K562 (cell line): ENCODE measurements around the gene CD69. TPM values are rescaled to one million over a fixed set of nuclear protein-coding genes. Genes with fewer than 3 reads are reported as not detected.

Experiments used
- ATAC-seq: fragments of 200-7000 bp; cut with Tn5 transposase; 3 replicates; pipeline ENCODE4 v1.9.1; 2020; ENCODE audit warnings: moderate library complexity
- BruUV-seq: library from RNA; stranded (reverse); fragments of 400-500 nt; replicated peaks from 2 replicates; lab custom pipeline; 2021; lab: Mats Ljungman, UMichigan
- CTCF ChIA-PET: fragments of 300-600 bp; formaldehyde crosslinking; extraction: SDS; loops from one replicate; lab custom pipeline; 2021; ENCODE audit warnings: low intra/inter-chr PET ratio; lab: Yijun Ruan, JAX
- POLR2A ChIA-PET: fragments of 300-600, 350-650 bp; sonication (Branson Sonifier 250); formaldehyde crosslinking; extraction: SDS; loops from one replicate; lab custom pipeline; 2021; ENCODE audit warnings: antibody characterized with exemption, inconsistent platforms; lab: Yijun Ruan, JAX
- DNase-seq, 4 experiments: peaks; one replicate each; pipeline versions ENCODE4 v3.0.0 to v3.0.0-alpha.2; 2011 to 2018; ENCODE audit warnings: low spot score in 3 of 4, mixed read lengths in 3 of 4; ENCODE audit errors: extremely low read depth in 1 of 4
- FAIRE-seq: peaks from 2 replicates; lab custom pipeline; 2011; peaks lifted over from hg19 to GRCh38; lab: Jason Lieb, UNC
- H2AFZ ChIP-seq: 2 replicates; pipeline ENCODE4 v1.6.0; 2011; ENCODE audit warnings: low read depth, low read length, control low read depth, inconsistent platforms
- H3K27ac ChIP-seq: fragments of 200-600 bp; 3 replicates; pipeline ENCODE4 v1.8.0; 2011; ENCODE audit warnings: low read depth, mild to moderate bottlenecking, control low read depth, inconsistent platforms, low read length, moderate library complexity, mixed read lengths; ENCODE audit errors: extremely low read depth
- H3K27me3 ChIP-seq, 2 experiments: fragments of 300-600 bp in 1 of 2; 2 replicates in 1 of 2; 3 replicates in 1 of 2; pipeline versions ENCODE4 v1.6.0 to v1.8.0; 2011; ENCODE audit warnings: inconsistent platforms in 2 of 2, low read length in 2 of 2, mild to moderate bottlenecking in 1 of 2, mixed read lengths in 1 of 2, moderate library complexity in 1 of 2; ENCODE audit not compliant: control insufficient read depth in 2 of 2, insufficient read depth in 2 of 2
- H3K36me3 ChIP-seq: fragments of 300-600 bp; 3 replicates; pipeline ENCODE4 v1.8.0; 2011; ENCODE audit warnings: mild to moderate bottlenecking, low read length, inconsistent platforms; ENCODE audit not compliant: control insufficient read depth, insufficient read depth
- H3K4me1 ChIP-seq, 2 experiments: fragments of 200-600 bp in 1 of 2; replicated peaks in 1 of 2; 2 replicates in 1 of 2; 3 replicates in 1 of 2; pipeline versions ENCODE4 v1.5.1 to v1.8.0; 2011; ENCODE audit warnings: inconsistent platforms in 2 of 2, low read length in 2 of 2, mild to moderate bottlenecking in 1 of 2, mixed read lengths in 1 of 2, moderate library complexity in 1 of 2; ENCODE audit not compliant: control insufficient read depth in 2 of 2, insufficient read depth in 2 of 2
- H3K4me2 ChIP-seq: 2 replicates; pipeline ENCODE4 v1.6.1; 2011; ENCODE audit warnings: low read length, control low read depth, inconsistent platforms, mixed read lengths; ENCODE audit not compliant: insufficient read depth
- H3K4me3 ChIP-seq: fragments of 200-600 bp; sonication (generic), shearing (Covaris generic); 2 replicates; pipeline ENCODE4 v1.5.1; 2016; ENCODE audit warnings: control low read depth, inconsistent platforms
- H3K79me2 ChIP-seq: fragments of 200-600 bp; 3 replicates; pipeline ENCODE4 v1.8.0; 2011; ENCODE audit warnings: low read length, inconsistent platforms; ENCODE audit not compliant: control insufficient read depth, insufficient read depth
- H3K9ac ChIP-seq, 2 experiments: 2 replicates each; pipeline versions ENCODE4 v1.6.0 to v1.6.1; 2011; ENCODE audit warnings: low read depth in 2 of 2, low read length in 2 of 2, control low read depth in 1 of 2, inconsistent platforms in 1 of 2, mild to moderate bottlenecking in 1 of 2, mixed read lengths in 1 of 2; ENCODE audit not compliant: insufficient read depth in 1 of 2
- H3K9me1 ChIP-seq: one replicate; pipeline ENCODE4 v1.6.0; 2011; ENCODE audit warnings: inconsistent platforms, mild to moderate bottlenecking, low read length, moderate library complexity; ENCODE audit not compliant: control insufficient read depth, insufficient read depth
- H3K9me3 ChIP-seq: replicated peaks from 2 replicates; pipeline ENCODE4 v1.5.1; 2011; ENCODE audit warnings: low read depth, low read length, inconsistent platforms; ENCODE audit not compliant: control insufficient read depth, insufficient read depth
- H4K20me1 ChIP-seq: replicated peaks from 2 replicates; pipeline ENCODE4 v1.6.1; 2011; ENCODE audit warnings: low read length, inconsistent platforms, mixed read lengths; ENCODE audit not compliant: control insufficient read depth, insufficient read depth
- CEBPZ ChIP-seq: fragments of 150-350 bp; IDR thresholded peaks from 2 replicates; pipeline ENCODE4 v1.6.1; 2014; ENCODE audit warnings: low read depth, mild to moderate bottlenecking, low read length, borderline replicate concordance
- FOXM1 ChIP-seq, 2 experiments: fragments of 450-650 bp in 1 of 2; sonication (generic) in 1 of 2; formaldehyde crosslinking in 1 of 2; IDR thresholded peaks; 2 replicates each; pipeline versions ENCODE4 v1.6.1 to v1.9.0; 2017 to 2022; ENCODE audit warnings: low read depth in 2 of 2, mild to moderate bottlenecking in 2 of 2, missing genetic modification reagents in 1 of 2, moderate library complexity in 1 of 2
- GTF3C2 ChIP-seq: IDR thresholded peaks from 3 replicates; pipeline ENCODE4 v1.6.1; 2011; ENCODE audit warnings: borderline replicate concordance, mild to moderate bottlenecking, moderate library complexity; ENCODE audit not compliant: insufficient read length; ENCODE audit errors: extremely low read depth
- HDAC1 ChIP-seq, 2 experiments: fragments of 450-650 bp; IDR thresholded peaks; 2 replicates each; pipeline ENCODE4 v1.6.1; 2016 to 2017; ENCODE audit warnings: inconsistent platforms in 1 of 2, mild to moderate bottlenecking in 1 of 2, moderate library complexity in 1 of 2
- HES1 ChIP-seq: fragments of 450-650 bp; IDR thresholded peaks from 2 replicates; pipeline ENCODE4 v1.6.1; 2016; ENCODE audit warnings: low read depth, mild to moderate bottlenecking, moderate library complexity
- PRMT5 ChIP-seq: sonication (generic); formaldehyde crosslinking; IDR thresholded peaks from 2 replicates; pipeline ENCODE4 v1.5.0; 2020; ENCODE audit warnings: missing genetic modification reagents
- SFPQ ChIP-seq: fragments of 200-400 bp; formaldehyde crosslinking; IDR thresholded peaks from 2 replicates; pipeline ENCODE4 v1.6.1; 2017; ENCODE audit warnings: mild to moderate bottlenecking, low read depth, low read length, moderate library complexity
- SIRT6 ChIP-seq: IDR thresholded peaks from one replicate; pipeline ENCODE4 v1.6.1; 2012; ENCODE audit warnings: low read depth, mild to moderate bottlenecking, control low read depth, inconsistent platforms, low read length, moderate library complexity
- THRB ChIP-seq: fragments of 450-650 bp; formaldehyde crosslinking; conservative IDR thresholded peaks from 2 replicates; pipeline ENCODE4 v1.4.0; 2022; ENCODE audit warnings: mild to moderate bottlenecking, missing genetic modification characterization
- XRCC3 ChIP-seq: fragments of 450-650 bp; IDR thresholded peaks from 2 replicates; pipeline ENCODE4 v1.6.1; 2017; ENCODE audit warnings: mild to moderate bottlenecking, moderate library complexity
- ZSCAN29 ChIP-seq: fragments of 450-650 bp; IDR thresholded peaks from 2 replicates; pipeline ENCODE4 v1.6.1; 2017
- WGBS: fragments of 100-300 bp; shearing (Covaris generic); methylation state at CpG from one replicate; pipeline ENCODE4 v1.1.6; 2016; ENCODE audit warnings: low coverage, mixed read lengths; ENCODE audit not compliant: insufficient coverage; ENCODE audit errors: missing lambda C conversion rate; 5-methylcytosine and 5-hydroxymethylcytosine counted together
- in situ Hi-C: fragments of 300-500 bp; cut with MboI; formaldehyde crosslinking; loops from 4 replicates; pipeline ENCODE4 v1.15.0; 2018; ENCODE audit warnings: inconsistent platforms, mixed read lengths
- intact Hi-C: fragments of 100-400 bp; cut with micrococcal nuclease; formaldehyde crosslinking; loops from 2 replicates; pipeline ENCODE4 v1.14.2; 2022
- polyA plus RNA-seq, 8 experiments: library from polyadenylated mRNA; depleted of rRNA in 4 of 8; stranded (reverse) in 5 of 8; unstranded in 3 of 8; fragments of >200 nt; fragmentation: Nextera tagmentation in 2 of 8; fragmentation: Illumina TruSeq in 1 of 8; extraction: Ambion mirVana in 2 of 8; extraction: Trizol in 1 of 8; gene quantifications; 2 replicates each; pipeline versions ENCODE4 v1.2.1 to v1.2.3, GENCODE V29; 2011 to 2014; ENCODE audit warnings: inconsistent platforms in 1 of 8, missing spikeins in 1 of 8
- total RNA-seq, 7 experiments: library from RNA; depleted of rRNA in 6 of 7; stranded (reverse); fragments of >200 nt in 6 of 7; fragmentation: Illumina TruSeq in 2 of 7; extraction: Trizol in 2 of 7; gene quantifications; 2 replicates each; pipeline versions ENCODE4 v1.2.1 to v1.2.3, GENCODE V29; 2011 to 2021; ENCODE audit warnings: low replicate concordance in 1 of 7

The CD69 gene
- total and polyA plus RNA-seq, 9 of the 15 experiments (the other 6 are each of a cell fraction or from before 2014, with no cell fraction given) = 11.7 to 243 (median 54.4) TPM

GRCh38 chr12:9762369-9762768 is 1.7 kb upstream of the CD69 start:
- ChIA-PET POLR2A (interaction anchor here (1.1 kb wide), 1 partner anchor 33 kb away, joined by 3 read pairs; no protein-coding TSS in a partner anchor), CTCF (no interaction called here)
- no peak for ATAC-seq
- no peak overlapping the region for H3K4me2 ChIP-seq
- peaks cover 10% of the 10 kb centered on the region for H3K9me3 ChIP-seq
- no TSS peak for BruUV-seq
- in situ Hi-C loops (no loop called here), intact Hi-C loops (no loop called here)
- DNase-seq = no peak
- no peaks in the 10 kb centered on the region for H3K27me3 ChIP-seq
- no peak overlapping the region for H3K4me3 ChIP-seq
- no peaks in the 10 kb centered on the region; the same call in 1 of the 2 replicates for H4K20me1 ChIP-seq
- peaks cover 3 to 18% of the 10 kb centered on the region in 2 experiments; a peak in 4 of 5 replicates for H3K4me1 ChIP-seq
- no peaks in the 10 kb centered on the region for H3K36me3 ChIP-seq
- peak overlapping the region; percentile 72; the same call in 2 of the 3 replicates for H3K27ac ChIP-seq
- no peak overlapping the region for H2AFZ ChIP-seq
- no peaks in the 10 kb centered on the region for H3K9me1 ChIP-seq
- 93% methylated on average over 5 of the region's 5 CpGs for WGBS
- H3K9ac ChIP-seq = no peak overlapping the region
- peaks cover 35% of the 10 kb centered on the region for H3K79me2 ChIP-seq
- no peak for FAIRE-seq
- TF ChIP-seq PRMT5 (CRISPR knock-in tag) = no peak
- no peak for TF ChIP-seq HDAC1 (IDR thresholded peaks at IDR 0.05)
- TF ChIP-seq GTF3C2 = no peak
- no peak for TF ChIP-seq FOXM1 (IDR thresholded peaks at IDR 0.05; ENCODE audit: low read depth)
- TF ChIP-seq FOXM1 (CRISPR knock-in tag; IDR thresholded peaks at IDR 0.05; ENCODE audit: low read depth) = no peak
- no peak for TF ChIP-seq ZSCAN29
- TF ChIP-seq CEBPZ = no peak
- TF ChIP-seq HES1 = no peak
- no peak for TF ChIP-seq THRB (CRISPR knock-in tag)
- no peak for TF ChIP-seq SIRT6
- 0 out of 2 replicates have a peak, but pooled peaks have one; percentile 46 for TF ChIP-seq XRCC3
- no peak for TF ChIP-seq SFPQ
